GM12878 (cell line): ENCODE data around the gene LMF1.

Experiments
- CBX5 ChIP-seq: sonication (generic); IDR thresholded peaks from 2 replicates; pipeline ENCODE4 v1.6.1; 2016; ENCODE audit warnings: low read depth, moderate library complexity, mild to moderate bottlenecking, inconsistent platforms
- GABPA ChIP-seq: IDR thresholded peaks from 2 replicates; pipeline ENCODE4 v1.6.1; 2014; ENCODE audit warnings: antibody characterized with exemption, low read depth, mild to moderate bottlenecking, inconsistent platforms
- MYB ChIP-seq: fragments of 150-350 bp; IDR thresholded peaks from 2 replicates; pipeline ENCODE4 v1.6.1; 2014; ENCODE audit warnings: mild to moderate bottlenecking, low read depth, low read length, borderline replicate concordance
- POLR2A ChIP-seq: IDR thresholded peaks from 2 replicates; pipeline ENCODE4 v1.6.1; 2011; ENCODE audit warnings: low read depth, mild to moderate bottlenecking, low read length
- RAD21 ChIP-seq: IDR thresholded peaks from 2 replicates; pipeline ENCODE4 v1.6.1; 2011; ENCODE audit warnings: mild to moderate bottlenecking, low read depth, low read length, moderate library complexity; ENCODE audit not compliant: insufficient read depth
- RCOR1 ChIP-seq: conservative IDR thresholded peaks from 2 replicates; pipeline ENCODE4 v1.6.1; 2012; ENCODE audit warnings: low read depth, low read length, improper control_type of control experiment
- SUZ12 ChIP-seq: fragments of 200-600 bp; sonication (generic); IDR thresholded peaks from one replicate; pipeline ENCODE4 v1.6.1; 2018; ENCODE audit warnings: antibody characterized with exemption, mild to moderate bottlenecking; ENCODE audit not compliant: unreplicated experiment
- TBL1XR1 ChIP-seq: IDR thresholded peaks from 2 replicates; pipeline ENCODE4 v1.6.1; 2012; ENCODE audit warnings: low read depth, low read length, improper control_type of control experiment
- TCF12 ChIP-seq: IDR thresholded peaks from 2 replicates; pipeline ENCODE4 v1.6.1; 2011; ENCODE audit warnings: low read depth, mild to moderate bottlenecking, low read length
- ZSCAN29 ChIP-seq: fragments of 450-650 bp; IDR thresholded peaks from 2 replicates; pipeline ENCODE4 v1.6.1; 2017; ENCODE audit warnings: mild to moderate bottlenecking, moderate library complexity
- TF ChIP-seq, protein P1 (sequence below), 3 experiments: IDR thresholded peaks in 2 of 3; conservative IDR thresholded peaks in 1 of 3; 2 replicates each; pipeline ENCODE4 v1.5.1; 2011; ENCODE audit warnings: low read depth in 3 of 3, low read length in 3 of 3, mild to moderate bottlenecking in 3 of 3, control low read depth in 2 of 3, moderate library complexity in 2 of 3, inconsistent platforms in 1 of 3, mixed read lengths in 1 of 3; ENCODE audit not compliant: control insufficient read depth in 2 of 3, insufficient read depth in 1 of 3; ENCODE audit errors: extremely low read depth in 1 of 3
- TF ChIP-seq, protein P2 (sequence below): IDR thresholded peaks from 2 replicates; pipeline ENCODE4 v1.6.1; 2012; ENCODE audit warnings: low read depth, low read length, improper control_type of control experiment

DNA sequence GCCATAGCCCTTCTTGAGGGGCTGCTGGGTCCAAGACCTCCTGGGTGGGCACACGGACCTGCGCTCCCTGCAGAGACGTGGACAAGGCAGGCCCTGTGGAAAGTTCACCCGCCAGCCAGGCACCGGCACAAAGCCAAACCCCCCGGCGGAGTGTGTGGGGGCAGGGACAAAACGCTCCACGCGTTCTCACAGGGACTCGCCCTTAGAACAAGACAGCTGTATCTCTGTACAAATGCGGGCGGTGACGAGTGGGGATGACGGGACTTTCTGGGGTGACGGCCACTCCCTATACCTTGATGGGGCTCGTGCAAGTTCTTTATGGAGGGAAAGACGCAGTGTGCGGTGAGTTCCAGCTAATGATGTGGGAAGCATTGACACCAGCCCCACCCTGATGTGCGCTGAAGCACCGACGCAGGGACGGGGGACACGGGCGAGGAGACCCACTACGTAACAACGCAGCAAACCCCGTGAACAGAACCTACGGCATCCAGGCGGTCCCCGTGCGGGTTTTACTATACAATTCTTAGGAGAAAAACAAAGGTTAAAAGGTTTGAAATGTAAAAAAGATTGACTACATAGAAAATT is 49.4 kb downstream of the LMF1 start:
- TF ChIP-seq, protein P1, sequence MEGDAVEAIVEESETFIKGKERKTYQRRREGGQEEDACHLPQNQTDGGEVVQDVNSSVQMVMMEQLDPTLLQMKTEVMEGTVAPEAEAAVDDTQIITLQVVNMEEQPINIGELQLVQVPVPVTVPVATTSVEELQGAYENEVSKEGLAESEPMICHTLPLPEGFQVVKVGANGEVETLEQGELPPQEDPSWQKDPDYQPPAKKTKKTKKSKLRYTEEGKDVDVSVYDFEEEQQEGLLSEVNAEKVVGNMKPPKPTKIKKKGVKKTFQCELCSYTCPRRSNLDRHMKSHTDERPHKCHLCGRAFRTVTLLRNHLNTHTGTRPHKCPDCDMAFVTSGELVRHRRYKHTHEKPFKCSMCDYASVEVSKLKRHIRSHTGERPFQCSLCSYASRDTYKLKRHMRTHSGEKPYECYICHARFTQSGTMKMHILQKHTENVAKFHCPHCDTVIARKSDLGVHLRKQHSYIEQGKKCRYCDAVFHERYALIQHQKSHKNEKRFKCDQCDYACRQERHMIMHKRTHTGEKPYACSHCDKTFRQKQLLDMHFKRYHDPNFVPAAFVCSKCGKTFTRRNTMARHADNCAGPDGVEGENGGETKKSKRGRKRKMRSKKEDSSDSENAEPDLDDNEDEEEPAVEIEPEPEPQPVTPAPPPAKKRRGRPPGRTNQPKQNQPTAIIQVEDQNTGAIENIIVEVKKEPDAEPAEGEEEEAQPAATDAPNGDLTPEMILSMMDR (IDR thresholded peaks at IDR 0.05 in 2 of 3, conservative IDR thresholded peaks at IDR 0.05 in 1 of 3; ENCODE audit: control insufficient read depth in 2 of 3, extremely low read depth in 1 of 3, insufficient read depth in 1 of 3, low read depth in 3 of 3, low read length in 3 of 3), result no peak
- TF ChIP-seq CBX5, result no peak
- no peak for TF ChIP-seq POLR2A
- TF ChIP-seq ZSCAN29, result no peak
- no peak for TF ChIP-seq MYB
- no peak for TF ChIP-seq GABPA
- TF ChIP-seq TCF12, result no peak
- TF ChIP-seq SUZ12, result no peak
- no peak for TF ChIP-seq RCOR1
- TF ChIP-seq, protein P2, sequence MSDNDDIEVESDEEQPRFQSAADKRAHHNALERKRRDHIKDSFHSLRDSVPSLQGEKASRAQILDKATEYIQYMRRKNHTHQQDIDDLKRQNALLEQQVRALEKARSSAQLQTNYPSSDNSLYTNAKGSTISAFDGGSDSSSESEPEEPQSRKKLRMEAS, result no peak
- TF ChIP-seq RAD21, result no peak
- TF ChIP-seq TBL1XR1, result no peak
